Measurements from ENCODE around the gene SUN2.

DNA sequence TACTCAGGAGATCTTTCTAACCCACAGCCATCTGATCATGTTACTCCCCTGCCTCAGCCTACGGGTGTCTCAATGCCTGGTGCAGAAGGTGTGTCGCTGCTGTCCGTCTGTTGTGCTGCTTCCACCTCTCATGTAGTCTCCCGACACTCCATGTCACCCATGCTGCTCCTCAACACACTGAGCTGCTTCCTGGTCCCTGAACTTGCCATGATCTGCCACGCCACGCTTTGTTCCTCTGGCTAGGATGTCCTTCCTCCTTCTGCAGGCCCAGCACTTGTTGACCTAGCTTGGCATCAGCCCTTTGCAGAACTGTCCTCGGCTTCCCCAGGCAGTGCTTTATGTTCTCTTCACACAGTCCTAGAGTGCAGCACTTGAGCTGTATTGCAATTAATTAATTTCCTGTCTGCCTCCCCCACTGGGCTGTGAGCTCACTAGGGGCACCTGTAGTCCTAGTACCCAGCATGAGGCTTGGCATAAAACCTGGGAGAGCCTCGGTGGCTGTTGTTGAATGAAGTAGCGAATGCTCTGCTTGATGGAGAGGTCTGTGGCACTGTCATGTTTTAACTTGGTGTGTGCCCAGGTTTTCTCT lies 40.5 kb downstream of the SUN2 start:
- TF ChIP-seq CTCF (IDR thresholded peaks at IDR 0.05 in 2 of 3, conservative IDR thresholded peaks at IDR 0.05 in 1 of 3; ENCODE audit: control insufficient read depth in 2 of 3, extremely low read depth in 1 of 3, insufficient read depth in 1 of 3, low read depth in 3 of 3, low read length in 3 of 3) = no peak
- no peak for TF ChIP-seq POLR2A (IDR thresholded peaks at IDR 0.05; ENCODE audit: low read depth, low read length)
- TF ChIP-seq RAD21 (IDR thresholded peaks at IDR 0.05; ENCODE audit: insufficient read depth, low read depth, low read length) = no peak
- no peak for TF ChIP-seq EP300 (IDR thresholded peaks at IDR 0.05; ENCODE audit: borderline replicate concordance in 1 of 2, control insufficient read depth in 1 of 2, low read depth in 2 of 2, low read length in 2 of 2)
- no peak for TF ChIP-seq TBL1XR1 (IDR thresholded peaks at IDR 0.05; ENCODE audit: low read depth, low read length)

Data from GM12878 (cell line).